Adrenal gland (tissue), 12 donors: ENCODE results near the gene OR51A2. TPM values are rescaled to one million over a fixed set of nuclear protein-coding genes. Genes with fewer than 3 reads are reported as not detected.

ENCODE experiments used
- DNase-seq, 7 donors: peaks; one replicate each; pipeline ENCODE4 v3.0.0-alpha.2; 2019 to 2020
- H3K27ac ChIP-seq, 5 donors: fragments of 200-600 bp; sonication (generic) in 4 of 5; 1 replicate in 3 of 5; 2 replicates in 2 of 5; pipeline versions ENCODE4 v1.5.1 to v1.8.0; 2016 to 2020; ENCODE audit warnings: mild to moderate bottlenecking in 1 of 5
- H3K27me3 ChIP-seq: fragments of 200-600 bp; 2 replicates; pipeline ENCODE4 v1.8.0; 2021
- H3K36me3 ChIP-seq, 2 donors: fragments of 200-600 bp; replicated peaks in 1 of 2; 1 replicate in 1 of 2; 2 replicates in 1 of 2; pipeline versions ENCODE4 v1.5.1 to v1.8.0; 2018 to 2022
- H3K4me1 ChIP-seq, 2 donors: fragments of 200-600 bp; replicated peaks in 1 of 2; 1 replicate in 1 of 2; 2 replicates in 1 of 2; pipeline versions ENCODE4 v1.5.1 to v1.8.0; 2018 to 2021
- H3K4me3 ChIP-seq, 4 donors: fragments of 200-600 bp; sonication (generic) in 3 of 4; one replicate each; pipeline ENCODE4 v1.5.1; 2016 to 2018
- H3K9me3 ChIP-seq, 3 donors: fragments of 200-600 bp; sonication (generic) in 1 of 3; replicated peaks in 1 of 3; 1 replicate in 2 of 3; 2 replicates in 1 of 3; pipeline versions ENCODE4 v1.5.1 to v1.8.0; 2016 to 2021
- CTCF ChIP-seq, 6 experiments: fragments of 450-650 bp in 4 of 6; fragments of 200-600 bp in 2 of 6; sonication (generic) in 1 of 6; IDR thresholded peaks; 1 replicate in 5 of 6; 2 replicates in 1 of 6; pipeline versions ENCODE4 v1.5.1 to v1.8.0; 2016 to 2021; ENCODE audit warnings: antibody characterized with exemption in 6 of 6, mild to moderate bottlenecking in 2 of 6, moderate library complexity in 1 of 6
- POLR2A ChIP-seq, 2 donors: fragments of 450-650 bp; IDR thresholded peaks; one replicate each; pipeline ENCODE4 v1.6.1; 2017; ENCODE audit warnings: antibody characterized with exemption in 2 of 2, mild to moderate bottlenecking in 2 of 2, moderate library complexity in 1 of 2
- WGBS, 4 donors: extraction: QIAGEN DNeasy Blood & Tissue Kit in 2 of 4; methylation state at CpG; one replicate each; pipeline versions ENCODE4 v1.1.5 to v1.1.7; 2013 to 2017; 5-methylcytosine and 5-hydroxymethylcytosine counted together
- intact Hi-C, 2 donors: fragments of 100-400 bp; cut with DNase I; formaldehyde crosslinking; loops; one replicate each; pipeline versions ENCODE4 v1.14.1 to v1.15.0; 2022 to 2023
- polyA plus RNA-seq, 3 donors: library from polyadenylated mRNA; stranded (reverse); fragments of 200-250 nt in 2 of 3; fragments of 350-450 nt in 1 of 3; fragmentation: Illumina TruSeq in 1 of 3; extraction: RNeasy Lipid Tissue Mini Kit (QIAGEN cat#74804) in 1 of 3; gene quantifications; one replicate each; pipeline ENCODE4 v1.2.3, GENCODE V29; 2013 to 2014
- total RNA-seq, 9 donors: library from RNA; depleted of rRNA in 4 of 9; stranded (reverse); fragments of >200 nt in 4 of 9; fragments of 120-200 nt in 1 of 9; fragmentation: NEBNext Ultra II Directional in 1 of 9; extraction: Animal tissue kit (Norgen Biotek cat#: 25700) in 1 of 9; gene quantifications; one replicate each; pipeline versions ENCODE4 v1.1.0 to v1.2.4, GENCODE V29; 2013 to 2023
- donor health status: healthy with polysubstance abuse.
- donor health status: Bipolar disorder and iron deficiency.
- donor health status: DM: yes; HTN: yes; CAD: no.
- donor health status: DM: no; HTN: no; CAD: no.
- donor health status: DM: no; HTN: no; CAD: no.
- donor health status: DM: yes; HTN: yes; CAD: no.

The OR51A2 gene
- total and polyA plus RNA-seq, 12 donors, result not detected

DNA sequence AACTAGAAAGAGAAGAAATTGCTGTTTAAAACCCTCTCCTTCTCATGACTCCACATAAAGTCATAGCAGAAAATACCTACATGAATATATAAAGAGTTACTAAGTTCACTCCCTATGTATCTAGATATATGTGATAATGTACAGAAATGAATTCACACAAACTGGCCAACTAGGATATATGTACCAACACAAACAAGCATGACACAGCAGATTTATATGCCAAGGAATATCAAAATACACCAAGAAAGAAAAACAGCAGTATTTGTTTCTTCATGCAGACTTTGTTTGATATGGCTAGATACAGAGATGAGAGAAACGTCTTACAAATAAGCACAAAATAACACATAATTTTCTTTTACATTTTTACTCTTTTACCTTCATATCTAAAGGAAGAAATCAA is 33.2 kb downstream of the OR51A2 start:
- 21 to 55% (median 33%) methylated on average over 1 of the region's 1 CpG for WGBS, 4 donors
- TF ChIP-seq CTCF (IDR thresholded peaks at IDR 0.05) (no peak), POLR2A (IDR thresholded peaks at IDR 0.05) (no peak)
- Histone ChIP-seq H3K9me3 (no peaks in the 10 kb centered on the region), H3K36me3 (no peaks in the 10 kb centered on the region), H3K27ac (no peak overlapping the region), H3K4me3 (no peak overlapping the region), H3K27me3 (no peaks in the 10 kb centered on the region), H3K4me1 (no peaks in the 10 kb centered on the region)
- no peak for DNase-seq
- intact Hi-C loops, result no loop called here

DNA sequence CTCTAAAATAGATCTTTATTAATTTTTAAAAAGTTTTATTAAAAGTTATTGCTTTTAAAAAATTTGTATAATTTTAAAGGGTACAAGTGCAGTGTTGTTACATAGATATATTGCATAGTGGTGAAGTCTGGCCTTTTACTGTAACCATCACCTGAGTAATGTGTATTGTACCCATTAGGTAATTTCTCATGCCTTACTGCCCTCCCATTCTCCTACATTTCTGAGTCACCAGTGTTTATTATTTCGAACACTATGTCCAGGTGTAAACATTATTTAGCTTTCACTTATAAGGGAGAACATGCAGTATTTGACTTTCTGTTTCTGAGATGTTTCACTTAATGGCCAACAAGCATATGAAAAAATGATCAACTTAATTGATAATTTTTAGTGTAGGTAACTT is 33.7 kb downstream of the OR51A2 start:
- no peak for DNase-seq
- no peaks in the 10 kb centered on the region for H3K9me3 ChIP-seq
- no peak for TF ChIP-seq CTCF (IDR thresholded peaks at IDR 0.05)
- no peak for TF ChIP-seq POLR2A (IDR thresholded peaks at IDR 0.05)
- no peaks in the 10 kb centered on the region for H3K4me1 ChIP-seq
- no peak overlapping the region for H3K4me3 ChIP-seq
- no peaks in the 10 kb centered on the region for H3K27me3 ChIP-seq
- no peak overlapping the region for H3K27ac ChIP-seq
- no peaks in the 10 kb centered on the region for H3K36me3 ChIP-seq
- intact Hi-C loops, result no loop called here
- WGBS, 4 donors, result 50 to 69% (median 67%) methylated on average over 1 of the region's 1 CpG

DNA sequence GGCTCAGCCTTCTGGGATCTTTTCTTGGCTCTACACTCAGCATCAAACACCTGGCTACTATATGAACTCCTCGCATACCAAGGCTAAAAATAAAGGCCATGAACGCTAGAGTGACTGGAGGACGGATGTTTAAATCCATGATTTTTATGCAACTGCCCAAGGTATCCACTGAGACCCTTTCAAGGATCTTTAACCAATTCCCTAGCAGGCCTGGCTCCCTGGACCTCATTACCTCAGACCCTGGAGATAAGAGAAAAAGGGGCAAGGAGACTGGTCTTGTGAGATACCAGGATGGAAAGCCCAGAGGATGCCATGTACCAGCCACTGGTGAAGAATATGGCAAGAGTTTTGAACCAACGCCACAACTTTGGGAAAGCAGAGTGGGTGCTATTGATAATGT is 36.3 kb downstream of the OR51A2 start, which contains the start of gene OR51G2:
OR51G2 (minus strand) TSS at position 101 of the 400 bp plus-strand sequence. CDS start 3,687 bp downstream, outside the sequence.
- no peaks in the 10 kb centered on the region for H3K4me1 ChIP-seq
- TF ChIP-seq CTCF (IDR thresholded peaks at IDR 0.05) (no peak), POLR2A (IDR thresholded peaks at IDR 0.05) (no peak)
- no peak within 1 kb of the TSS for H3K27ac ChIP-seq
- WGBS, 4 donors, result 60 to 79% (median 73%) methylated on average over 4 of the region's 4 CpGs
- no peaks in the 10 kb centered on the region for H3K36me3 ChIP-seq
- H3K9me3 ChIP-seq, result no peaks in the 10 kb centered on the region
- no peaks in the 10 kb centered on the region for H3K27me3 ChIP-seq
- DNase-seq, result no peak
- no peak within 1 kb of the TSS for H3K4me3 ChIP-seq
- intact Hi-C loops, result no loop called here

DNA sequence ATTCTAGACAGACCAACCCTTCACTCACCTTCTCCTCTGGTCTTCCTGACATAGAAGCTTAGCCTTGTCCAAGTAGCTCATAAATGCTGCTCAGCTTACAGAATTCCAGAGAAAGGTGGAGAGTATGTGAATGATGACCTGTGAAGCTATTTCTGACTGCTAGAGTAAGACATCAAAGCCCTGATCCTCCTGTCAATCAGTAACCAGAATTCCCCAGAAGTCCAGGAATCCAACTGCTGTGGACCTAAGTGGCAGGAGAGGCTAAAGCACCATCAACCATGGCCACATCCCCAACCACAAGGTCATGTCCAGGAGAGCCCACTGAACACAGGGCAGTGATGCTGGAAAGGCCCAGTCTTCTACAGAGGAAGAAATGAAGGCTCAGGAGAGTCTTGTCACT is 38.9 kb downstream of the OR51A2 start:
- no peaks in the 10 kb centered on the region for H3K36me3 ChIP-seq
- DNase-seq, result no peak
- H3K9me3 ChIP-seq, result no peaks in the 10 kb centered on the region
- H3K27ac ChIP-seq, result no peak overlapping the region
- H3K27me3 ChIP-seq, result no peaks in the 10 kb centered on the region
- TF ChIP-seq CTCF (IDR thresholded peaks at IDR 0.05) (no peak), POLR2A (IDR thresholded peaks at IDR 0.05) (no peak)
- H3K4me1 ChIP-seq, result no peaks in the 10 kb centered on the region
- intact Hi-C loops, result no loop called here
- H3K4me3 ChIP-seq, result no peak overlapping the region

Other genes with a start within 250 kb of the OR51A2 start
- gene OR51F1, start 185.8 kb downstream of the OR51A2 start, total RNA-seq, result not detected
- gene OR51F1, start 185.8 kb downstream of the OR51A2 start, polyA plus RNA-seq, result not detected
- not detected for gene OR52R1, start 151.3 kb downstream of the OR51A2 start, total RNA-seq
- gene OR52R1, start 151.3 kb downstream of the OR51A2 start, polyA plus RNA-seq, result not detected
- gene OR51F2, start 134.4 kb downstream of the OR51A2 start, total RNA-seq, result not detected
- gene OR51F2, start 134.4 kb downstream of the OR51A2 start, polyA plus RNA-seq, result not detected
- not detected for gene OR51S1, start 106.5 kb downstream of the OR51A2 start, total RNA-seq
- gene OR51S1, start 106.5 kb downstream of the OR51A2 start, polyA plus RNA-seq, result not detected
- not detected for gene OR51T1, start 73.8 kb downstream of the OR51A2 start, total RNA-seq
- not detected for gene OR51T1, start 73.8 kb downstream of the OR51A2 start, polyA plus RNA-seq
- not detected for gene OR51A7, start 51.9 kb downstream of the OR51A2 start, total RNA-seq
- gene OR51A7, start 51.9 kb downstream of the OR51A2 start, polyA plus RNA-seq, result not detected
- gene OR51G2, start 36.4 kb downstream of the OR51A2 start, total RNA-seq, result not detected
- gene OR51G2, start 36.4 kb downstream of the OR51A2 start, polyA plus RNA-seq, result not detected
- gene OR51G1, start 31.4 kb downstream of the OR51A2 start, total RNA-seq, result not detected
- not detected for gene OR51G1, start 31.4 kb downstream of the OR51A2 start, polyA plus RNA-seq
- not detected for gene OR51A4, start 8.1 kb downstream of the OR51A2 start, total RNA-seq
- gene OR51A4, start 8.1 kb downstream of the OR51A2 start, polyA plus RNA-seq, result not detected
- gene OR51L1, start 39.1 kb upstream of the OR51A2 start, total RNA-seq, result not detected
- gene OR51L1, start 39.1 kb upstream of the OR51A2 start, polyA plus RNA-seq, result not detected
- gene OR52J3, start 90.8 kb upstream of the OR51A2 start, total RNA-seq, result not detected
- not detected for gene OR52J3, start 90.8 kb upstream of the OR51A2 start, polyA plus RNA-seq
- gene OR52E2, start 103.9 kb upstream of the OR51A2 start, total RNA-seq, result not detected
- gene OR52E2, start 103.9 kb upstream of the OR51A2 start, polyA plus RNA-seq, result not detected
- gene OR52E1, start 113.9 kb upstream of the OR51A2 start, total RNA-seq, result not detected
- gene OR52E1, start 113.9 kb upstream of the OR51A2 start, polyA plus RNA-seq, result not detected
- gene OR52A5, start 182.6 kb upstream of the OR51A2 start, total RNA-seq, result not detected
- not detected for gene OR52A5, start 182.6 kb upstream of the OR51A2 start, polyA plus RNA-seq
- gene OR52A1, start 199.0 kb upstream of the OR51A2 start, total RNA-seq, result not detected
- not detected for gene OR52A1, start 199.0 kb upstream of the OR51A2 start, polyA plus RNA-seq
- gene OR51V1, start 245.0 kb upstream of the OR51A2 start, total RNA-seq, result not detected
- gene OR51V1, start 245.0 kb upstream of the OR51A2 start, polyA plus RNA-seq, result not detected